GM19372 (cell line): ENCODE results near the gene ENOX1.
"Not testable (repeated sequence)": the region's sequence is repeated elsewhere in the genome, so short reads cannot be mapped to it uniquely, and the experiment has no call there.

Experiments
- ATAC-seq: cut with Tn5 transposase; IDR thresholded peaks from one replicate; pipeline ENCODE4 v1.9.1; 2021; ENCODE audit warnings: mild to moderate bottlenecking, low read depth, moderate library complexity; ENCODE audit not compliant: unreplicated experiment

Gene ENOX1

GRCh38 chr13:43193789-43194420 lies 592.9 kb downstream of the ENOX1 start:
- no peak for ATAC-seq

GRCh38 chr13:43191546-43191945 lies 595.2 kb downstream of the ENOX1 start:
- no peak for ATAC-seq

DNA sequence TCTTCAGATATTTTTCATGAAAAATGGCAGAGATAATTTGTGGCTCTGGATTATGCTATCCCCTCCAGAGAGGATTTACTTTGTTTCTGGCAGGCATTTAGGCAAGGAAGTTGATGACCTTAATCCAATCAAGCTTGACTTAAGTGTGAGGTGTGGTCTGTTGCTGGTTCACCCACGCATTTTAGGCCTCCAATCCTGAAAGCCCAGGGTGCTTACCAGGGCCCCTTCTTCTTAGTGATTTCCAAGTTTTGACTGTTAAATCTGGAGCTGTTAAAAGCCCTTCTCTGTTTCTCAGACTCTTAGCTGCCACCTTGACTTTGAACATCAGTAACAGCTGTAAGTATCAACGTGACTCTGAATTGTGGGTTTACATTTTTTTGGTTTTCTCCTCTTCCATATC lies 601.5 kb downstream of the ENOX1 start:
- ATAC-seq, result no peak

DNA sequence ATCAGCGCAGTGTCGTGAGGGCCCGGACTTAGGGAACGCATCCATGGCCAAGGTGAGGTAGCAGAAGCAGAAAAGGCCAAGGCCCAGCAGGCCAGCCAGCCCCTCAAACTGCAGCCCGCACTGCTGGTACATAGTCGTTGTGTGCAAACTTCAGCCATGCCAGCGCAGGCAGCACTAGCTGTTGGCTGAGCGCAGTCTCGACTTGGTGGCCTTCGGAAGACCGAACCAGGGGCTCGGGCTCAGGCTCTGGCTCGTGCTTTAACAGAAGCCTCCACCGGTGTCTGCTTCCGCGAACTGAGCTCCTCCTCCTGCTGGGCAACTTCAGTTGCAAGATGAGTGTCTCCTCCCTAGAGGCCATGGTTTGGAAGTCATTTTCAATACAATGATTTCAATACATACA lies 605.9 kb downstream of the ENOX1 start:
- ATAC-seq, result no peak

DNA sequence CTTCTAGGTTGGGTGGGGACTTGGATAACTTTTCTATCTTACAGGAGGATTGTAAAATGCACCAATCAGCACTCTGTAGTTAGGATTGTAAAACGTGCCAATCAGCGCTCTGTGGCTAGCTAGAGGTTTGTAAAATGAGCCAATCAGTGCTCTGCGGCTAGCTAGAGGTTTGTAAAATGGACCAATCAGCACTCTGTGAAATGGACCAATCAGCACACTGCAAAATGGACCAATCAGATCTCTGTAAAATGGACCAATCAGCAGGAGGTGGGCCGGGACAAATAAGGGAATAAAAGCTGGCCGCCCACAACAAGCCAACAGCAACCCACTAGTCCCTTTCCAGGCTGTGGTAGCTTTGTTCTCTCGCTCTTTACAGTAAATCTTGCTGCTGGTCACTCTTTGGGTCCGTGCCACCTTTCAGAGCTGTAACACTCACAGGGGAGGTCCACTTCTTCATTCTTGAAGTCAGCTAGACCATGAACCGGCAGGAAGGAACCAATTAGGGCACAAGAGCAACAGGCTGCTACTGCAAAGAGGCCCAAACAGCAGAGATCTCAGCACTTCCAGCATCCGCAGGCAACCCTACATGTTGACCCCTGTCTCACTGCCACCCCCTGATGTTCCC lies 606.6 kb downstream of the ENOX1 start:
- no peak for ATAC-seq

GRCh38 chr13:43171489-43171888 lies 615.3 kb downstream of the ENOX1 start:
- no peak for ATAC-seq

- no peak for ATAC-seq
Measured at GRCh38 chr13:43170506-43170905, 616.3 kb downstream of the ENOX1 start.

DNA sequence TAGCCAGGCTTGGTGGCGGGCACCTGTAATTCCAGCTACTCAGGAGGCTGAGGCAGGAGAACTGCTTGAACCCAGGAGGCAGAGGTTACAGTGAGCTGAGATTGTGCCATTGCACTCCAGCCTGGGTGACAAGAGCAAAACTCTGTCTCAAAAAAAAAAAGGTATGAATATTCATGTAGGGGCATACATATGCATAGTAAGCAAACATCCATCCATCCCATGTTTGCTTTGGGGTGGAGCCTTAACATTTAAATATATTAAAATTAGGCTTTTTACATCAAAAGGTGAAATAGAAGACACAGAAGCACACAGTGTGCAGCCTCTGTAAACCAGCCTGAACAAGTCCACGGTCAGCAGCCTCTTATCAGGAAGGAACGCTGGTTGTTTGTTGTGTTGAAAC lies 618.3 kb downstream of the ENOX1 start:
- not testable (repeated sequence) for ATAC-seq

DNA sequence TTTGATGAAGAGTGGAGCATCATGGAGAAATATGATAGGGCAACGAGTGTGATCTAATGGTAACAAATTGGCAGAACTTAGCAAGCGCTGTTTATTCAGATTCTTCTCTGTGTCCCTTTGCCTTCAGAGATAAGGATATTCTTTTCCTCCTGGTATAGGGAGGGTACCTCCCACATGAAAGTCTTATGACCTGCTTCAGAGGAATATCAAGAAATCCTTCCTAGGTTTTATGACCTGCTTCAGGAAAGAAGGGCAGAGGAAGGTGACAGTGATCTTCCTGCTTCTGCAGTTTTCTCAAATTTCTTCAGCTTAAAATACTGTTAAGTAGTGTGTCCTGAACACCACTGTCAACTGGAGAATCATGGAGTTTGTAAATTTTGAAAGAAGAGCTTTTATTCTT lies 619.0 kb downstream of the ENOX1 start:
- no peak for ATAC-seq

DNA sequence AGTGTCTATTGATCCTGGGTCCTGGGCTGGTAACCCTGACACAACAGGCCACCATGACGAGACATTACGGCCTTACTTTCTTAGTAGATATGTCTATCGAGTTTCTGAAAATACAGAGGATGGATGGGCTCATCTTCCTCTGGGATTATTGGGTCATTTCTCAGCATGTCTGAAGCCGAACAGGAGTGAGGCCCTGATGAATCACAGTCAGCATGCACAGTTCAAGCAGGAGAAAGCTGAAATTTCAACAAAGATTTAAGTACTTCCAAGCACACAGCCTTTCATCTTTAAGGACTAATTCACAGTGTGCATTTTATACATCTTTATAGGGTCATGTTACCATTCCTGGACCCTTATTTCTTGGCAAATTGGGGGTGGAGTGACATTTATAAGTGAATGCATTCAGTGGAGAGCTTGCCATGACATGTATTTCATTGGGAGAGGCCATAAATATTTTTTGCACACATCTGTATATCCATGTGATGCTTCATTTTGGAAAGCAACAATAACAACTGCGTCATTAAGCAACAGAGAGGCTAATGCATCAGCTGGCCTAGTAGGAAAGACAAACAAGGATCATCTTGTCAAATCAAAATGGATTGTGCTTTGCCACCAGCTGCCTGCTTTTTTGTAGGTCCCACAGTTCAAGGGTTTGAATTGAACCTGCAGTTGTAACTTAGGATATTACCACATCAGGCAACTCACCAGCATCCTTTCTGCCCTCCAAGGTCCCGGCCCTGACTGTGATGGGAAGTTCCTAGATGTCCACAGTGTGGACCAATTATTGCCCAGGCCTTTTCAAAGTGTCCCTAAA lies 619.9 kb downstream of the ENOX1 start:
- ATAC-seq, result no peak
